ENCODE results near the gene CBLL1.

The CBLL1 gene

GRCh38 chr7:107743567-107744344 lies at the start of gene CBLL1:
Gene CBLL1 (plus strand): TSS chr7:107744142. CDS start chr7:107744164, 22 bp downstream.
- TF ChIP-seq POLR2A (IDR thresholded peaks at IDR 0.05; ENCODE audit: low read depth, low read length): peak; percentile 77
- FAIRE-seq (peak; percentile 82), DNase-seq (ENCODE audit: insufficient read length, low spot score) (peak; percentile 76)

GRCh38 chr7:107694386-107694785 lies 49.6 kb upstream of the CBLL1 start:
- DNase-seq (ENCODE audit: insufficient read length, low spot score) (no peak), FAIRE-seq (no peak)
- TF ChIP-seq POLR2A (IDR thresholded peaks at IDR 0.05; ENCODE audit: low read depth, low read length): no peak

GRCh38 chr7:107696330-107696946 lies 47.5 kb upstream of the CBLL1 start:
- no peak for FAIRE-seq
- no peak for TF ChIP-seq POLR2A (IDR thresholded peaks at IDR 0.05; ENCODE audit: low read depth, low read length)
- no peak for DNase-seq (ENCODE audit: insufficient read length, low spot score)

GRCh38 chr7:107697321-107698049 lies 46.5 kb upstream of the CBLL1 start:
- no peak for FAIRE-seq
- TF ChIP-seq POLR2A (IDR thresholded peaks at IDR 0.05; ENCODE audit: low read depth, low read length): no peak
- DNase-seq (ENCODE audit: insufficient read length, low spot score): no peak

- no peak for DNase-seq (ENCODE audit: insufficient read length, low spot score)
- TF ChIP-seq POLR2A (IDR thresholded peaks at IDR 0.05; ENCODE audit: low read depth, low read length): no peak
- no peak for FAIRE-seq
Measured at GRCh38 chr7:107700570-107700969, 43.4 kb upstream of the CBLL1 start.

- no peak for TF ChIP-seq POLR2A (IDR thresholded peaks at IDR 0.05; ENCODE audit: low read depth, low read length)
- no peak for FAIRE-seq
Measured at GRCh38 chr7:107701191-107701590, 42.8 kb upstream of the CBLL1 start.

GRCh38 chr7:107703219-107703618 lies 40.7 kb upstream of the CBLL1 start:
- DNase-seq (ENCODE audit: insufficient read length, low spot score) (no peak), FAIRE-seq (no peak)
- TF ChIP-seq POLR2A (IDR thresholded peaks at IDR 0.05; ENCODE audit: low read depth, low read length): no peak

More at GRCh38 chr7:107701191-107701590, 42.8 kb upstream of the CBLL1 start:
- no peak for DNase-seq (ENCODE audit: insufficient read length, low spot score)

GRCh38 chr7:107703872-107704271 lies 40.1 kb upstream of the CBLL1 start:
- DNase-seq (ENCODE audit: insufficient read length, low spot score): no peak
- no peak for TF ChIP-seq POLR2A (IDR thresholded peaks at IDR 0.05; ENCODE audit: low read depth, low read length)
- no peak for FAIRE-seq

- no peak for DNase-seq (ENCODE audit: insufficient read length, low spot score)
Measured at GRCh38 chr7:107708956-107709355, 35.0 kb upstream of the CBLL1 start.

GRCh38 chr7:107711301-107711700 lies 32.6 kb upstream of the CBLL1 start:
- FAIRE-seq (peak; percentile 70), DNase-seq (ENCODE audit: insufficient read length, low spot score) (no peak)
- TF ChIP-seq POLR2A (IDR thresholded peaks at IDR 0.05; ENCODE audit: low read depth, low read length): no peak

More at GRCh38 chr7:107708956-107709355, 35.0 kb upstream of the CBLL1 start:
- no peak for FAIRE-seq
- TF ChIP-seq POLR2A (IDR thresholded peaks at IDR 0.05; ENCODE audit: low read depth, low read length): no peak

- no peak for FAIRE-seq
- no peak for DNase-seq (ENCODE audit: insufficient read length, low spot score)
- no peak for TF ChIP-seq POLR2A (IDR thresholded peaks at IDR 0.05; ENCODE audit: low read depth, low read length)
Measured at GRCh38 chr7:107712025-107712424, 31.9 kb upstream of the CBLL1 start.

- no peak for TF ChIP-seq POLR2A (IDR thresholded peaks at IDR 0.05; ENCODE audit: low read depth, low read length)
- FAIRE-seq (no peak), DNase-seq (ENCODE audit: insufficient read length, low spot score) (no peak)
Measured at GRCh38 chr7:107712896-107713295, 31.0 kb upstream of the CBLL1 start.

- no peak for TF ChIP-seq POLR2A (IDR thresholded peaks at IDR 0.05; ENCODE audit: low read depth, low read length)
- FAIRE-seq (peak; percentile 80), DNase-seq (ENCODE audit: insufficient read length, low spot score) (peak; percentile 19)
Measured at GRCh38 chr7:107715531-107715930, 28.4 kb upstream of the CBLL1 start.

GRCh38 chr7:107718456-107719193 lies 25.3 kb upstream of the CBLL1 start:
- no peak for DNase-seq (ENCODE audit: insufficient read length, low spot score)
- TF ChIP-seq POLR2A (IDR thresholded peaks at IDR 0.05; ENCODE audit: low read depth, low read length): no peak
- peak; percentile 45 for FAIRE-seq

Data from H54 (cell line).